Pancreas (tissue), 10 donors: ENCODE measurements around the gene BRD3OS. TPM values are rescaled to one million over a fixed set of nuclear protein-coding genes. Genes with fewer than 3 reads are reported as not detected.

Source experiments
- ATAC-seq, 4 donors: fragments of 200-7000 bp; cut with Tn5 transposase; one replicate each; pipeline versions ENCODE4 v1.8.0 to v1.9.1; 2020; ENCODE audit warnings: mild to moderate bottlenecking in 4 of 4, moderate library complexity in 4 of 4
- DNase-seq, 6 donors: peaks; one replicate each; pipeline ENCODE4 v3.0.0-alpha.2; 2020
- FAIRE-seq: peaks from 2 replicates; lab custom pipeline; 2012; peaks lifted over from hg19 to GRCh38; lab: Jason Lieb, UNC
- H3K27ac ChIP-seq, 4 donors: fragments of 200-600 bp; sonication (generic); 1 replicate in 3 of 4; 2 replicates in 1 of 4; pipeline versions ENCODE4 v1.5.0 to v1.8.0; 2020
- H3K27me3 ChIP-seq, 4 donors: fragments of 200-600 bp; one replicate each; pipeline ENCODE4 v1.8.0; 2021
- H3K36me3 ChIP-seq, 3 donors: fragments of 200-600 bp; sonication (generic) in 1 of 3; one replicate each; pipeline versions ENCODE4 v1.5.0 to v1.8.0; 2020 to 2021
- H3K4me1 ChIP-seq, 3 donors: fragments of 200-600 bp; one replicate each; pipeline ENCODE4 v1.8.0; 2021
- H3K4me3 ChIP-seq, 4 donors: fragments of 200-600 bp; sonication (generic) in 2 of 4; one replicate each; pipeline versions ENCODE4 v1.5.0 to v1.8.0; 2020 to 2021
- H3K9me3 ChIP-seq, 4 donors: fragments of 200-600 bp; one replicate each; pipeline ENCODE4 v1.8.0; 2021
- CTCF ChIP-seq, 4 donors: fragments of 200-600 bp; sonication (generic) in 3 of 4; IDR thresholded peaks; one replicate each; pipeline versions ENCODE4 v1.5.0 to v1.8.0; 2021; ENCODE audit warnings: antibody characterized with exemption in 4 of 4
- whole genome bisulfite sequencing, 2 donors: extraction: QIAGEN DNeasy Blood & Tissue Kit; methylation state at CpG; one replicate each; pipeline ENCODE4 v1.1.7; 2013; 5-methylcytosine and 5-hydroxymethylcytosine counted together
- intact Hi-C, 3 donors: fragments of 100-400 bp; cut with DNase I; formaldehyde crosslinking; loops; one replicate each; pipeline versions ENCODE4 v1.11.1 to v1.14.2; 2022
- polyA plus RNA-seq, 2 donors: library from polyadenylated mRNA; stranded (reverse); fragments of 200-250 nt; gene quantifications; one replicate each; pipeline ENCODE4 v1.2.3, GENCODE V29; 2013
- total RNA-seq, 6 donors: library from RNA; stranded (reverse); fragmentation: NEBNext Ultra II Directional in 4 of 6; extraction: Animal tissue kit (Norgen Biotek cat#: 25700) in 4 of 6; gene quantifications; one replicate each; pipeline versions ENCODE4 v1.2.1 to v1.2.4, GENCODE V29; 2021 to 2023
- donor health status: healthy with polysubstance abuse.
- donor health status: DM: no; HTN: no; CAD: no; lungs with moderate emphysema.
- donor health status: DM: no; HTN: no; CAD: no.
- donor health status: control.
- donor health status: control.
- donor health status: Bipolar disorder and iron deficiency.
- donor health status: DM: yes; HTN: yes; CAD: no.
- donor health status: DM: no; HTN: no; CAD: no.
- donor health status: DM: no; HTN: no; CAD: no.
- donor health status: DM: yes; HTN: yes; CAD: no.

BRD3OS gene
- total and polyA plus RNA-seq, 8 donors, result 4.8 to 12.5 (median 7.3) TPM

GRCh38 chr9:134049236-134049635 is 24.0 kb downstream of the BRD3OS start:
- ATAC-seq (peak; percentile 61 to 85 (median 76)), FAIRE-seq (no peak), DNase-seq (peak in 4 of 6 donors; percentile 64 to 90 (median 74))
- Histone ChIP-seq H3K36me3 (peaks cover 3 to 75% (median 35%) of the 10 kb centered on the region in 3 donors), H3K4me1 (peaks cover 1 to 5% (median 3%) of the 10 kb centered on the region in 3 donors), H3K4me3 (no peak overlapping the region), H3K27me3 (no peaks in the 10 kb centered on the region), H3K9me3 (no peaks in the 10 kb centered on the region), H3K27ac (no peak overlapping the region)
- WGBS, 2 donors, result 25 to 31% methylated on average over 20 of the region's 20 CpGs
- intact Hi-C loops, result no loop called here
- no peak for TF ChIP-seq CTCF (IDR thresholded peaks at IDR 0.05)

- Histone ChIP-seq H3K4me1 (peaks cover 9 to 12% (median 10%) of the 10 kb centered on the region in 3 donors), H3K4me3 (no peak overlapping the region), H3K27ac (no peak overlapping the region), H3K36me3 (peaks cover 3 to 68% (median 35%) of the 10 kb centered on the region in 3 donors), H3K9me3 (no peaks in the 10 kb centered on the region), H3K27me3 (no peaks in the 10 kb centered on the region)
- WGBS, 2 donors, result 92 to 93% methylated on average over 28 of the region's 28 CpGs
- TF ChIP-seq CTCF (IDR thresholded peaks at IDR 0.05), result no peak
- FAIRE-seq, result no peak
- intact Hi-C loops, result no loop called here
- DNase-seq, result peak in 2 of 6 donors; percentile 30 to 74
- no peak for ATAC-seq
Observed at GRCh38 chr9:134049772-134050588, 24.7 kb downstream of the BRD3OS start.

GRCh38 chr9:134050726-134051125 is 25.4 kb downstream of the BRD3OS start:
- Histone ChIP-seq H3K9me3 (no peaks in the 10 kb centered on the region), H3K27ac (no peak overlapping the region), H3K4me1 (peaks cover 16 to 20% (median 17%) of the 10 kb centered on the region in 3 donors), H3K4me3 (no peak overlapping the region), H3K36me3 (peaks cover 3 to 60% (median 35%) of the 10 kb centered on the region in 3 donors), H3K27me3 (no peaks in the 10 kb centered on the region)
- peak in 2 of 6 donors; percentile 20 to 57 for DNase-seq
- TF ChIP-seq CTCF (IDR thresholded peaks at IDR 0.05), result no peak
- intact Hi-C loops, result no loop called here
- no peak for FAIRE-seq
- 89% methylated on average over 14 of the region's 14 CpGs for WGBS, 2 donors
- no peak for ATAC-seq

- peaks cover 3 to 57% (median 35%) of the 10 kb centered on the region in 3 donors for H3K36me3 ChIP-seq
Observed at GRCh38 chr9:134051319-134051718, 26.0 kb downstream of the BRD3OS start.

More at GRCh38 chr9:134051319-134051718, 26.0 kb downstream of the BRD3OS start:
- no peak overlapping the region for H3K27ac ChIP-seq
- no peaks in the 10 kb centered on the region for H3K27me3 ChIP-seq
- intact Hi-C loops, result no loop called here
- ATAC-seq, result no peak
- 88 to 89% methylated on average over 16 of the region's 16 CpGs for WGBS, 2 donors
- FAIRE-seq, result no peak
- H3K4me3 ChIP-seq, result no peak overlapping the region
- peak in 3 of 6 donors; percentile 19 to 53 (median 44) for DNase-seq
- no peak for TF ChIP-seq CTCF (IDR thresholded peaks at IDR 0.05)
- peaks cover 22 to 26% (median 23%) of the 10 kb centered on the region in 3 donors for H3K4me1 ChIP-seq
- H3K9me3 ChIP-seq, result no peaks in the 10 kb centered on the region
